Neuronal stem cell (in vitro differentiated cells): ENCODE measurements around the gene SMARCD3.

Experiments used
- DNase-seq: peaks from one replicate; pipeline ENCODE4 v3.0.0-alpha.2; 2013; ENCODE audit warnings: low spot score
- H2AFZ ChIP-seq: one replicate; pipeline ENCODE4 v1.6.1; 2013; ENCODE audit warnings: mild to moderate bottlenecking, low read length, inconsistent platforms
- H2AK5ac ChIP-seq: 2 replicates; pipeline ENCODE4 v1.6.1; 2013; ENCODE audit warnings: low read depth, mild to moderate bottlenecking, inconsistent platforms, low read length, moderate library complexity, mixed read lengths
- H2BK120ac ChIP-seq: 2 replicates; pipeline ENCODE4 v1.6.1; 2013; ENCODE audit warnings: low read depth, mild to moderate bottlenecking, inconsistent platforms, low read length, moderate library complexity, mixed read lengths
- H2BK12ac ChIP-seq: one replicate; pipeline ENCODE4 v1.6.1; 2013; ENCODE audit warnings: low read length, inconsistent platforms
- H2BK15ac ChIP-seq: 2 replicates; pipeline ENCODE4 v1.6.1; 2013; ENCODE audit warnings: mild to moderate bottlenecking, low read length, inconsistent platforms, mixed read lengths
- H2BK5ac ChIP-seq: one replicate; pipeline ENCODE4 v1.6.1; 2013; ENCODE audit warnings: inconsistent platforms, mild to moderate bottlenecking, low read length, moderate library complexity
- H3K14ac ChIP-seq: one replicate; pipeline ENCODE4 v1.6.1; 2013; ENCODE audit warnings: low read length, inconsistent platforms
- H3K18ac ChIP-seq: 2 replicates; pipeline ENCODE4 v1.6.1; 2013; ENCODE audit warnings: low read length, inconsistent platforms
- H3K23ac ChIP-seq: 2 replicates; pipeline ENCODE4 v1.6.1; 2013; ENCODE audit warnings: low read depth, mild to moderate bottlenecking, mixed read lengths, low read length, inconsistent platforms; ENCODE audit not compliant: poor library complexity
- H3K27ac ChIP-seq: replicated peaks from 3 replicates; pipeline ENCODE4 v1.5.1; 2013; ENCODE audit warnings: low read length, inconsistent platforms
- H3K27me3 ChIP-seq, 3 experiments: 2 replicates each; pipeline ENCODE4 v1.6.1; 2013; ENCODE audit warnings: low read length in 3 of 3, mild to moderate bottlenecking in 2 of 3, inconsistent platforms in 1 of 3, low read depth in 1 of 3, mixed read lengths in 1 of 3, moderate library complexity in 1 of 3; ENCODE audit not compliant: control insufficient read depth in 3 of 3, insufficient read depth in 3 of 3
- H3K36me3 ChIP-seq, 2 donors: replicated peaks in 1 of 2; 2 replicates each; pipeline ENCODE4 v1.6.1; 2013; ENCODE audit warnings: low read length in 2 of 2; ENCODE audit not compliant: control insufficient read depth in 2 of 2, insufficient read depth in 2 of 2
- H3K4ac ChIP-seq: 2 replicates; pipeline ENCODE4 v1.6.1; 2013; ENCODE audit warnings: inconsistent platforms, mild to moderate bottlenecking, low read length, moderate library complexity
- H3K4me1 ChIP-seq, 2 donors: 1 replicate in 1 of 2; 2 replicates in 1 of 2; pipeline ENCODE4 v1.6.1; 2013; ENCODE audit warnings: low read length in 2 of 2, low read depth in 1 of 2; ENCODE audit not compliant: control insufficient read depth in 2 of 2, insufficient read depth in 1 of 2
- H3K4me2 ChIP-seq: one replicate; pipeline ENCODE4 v1.6.1; 2013; ENCODE audit warnings: mild to moderate bottlenecking, low read length, inconsistent platforms; ENCODE audit not compliant: insufficient read depth, poor library complexity, severe bottlenecking
- H3K4me3 ChIP-seq, 2 donors: 2 replicates each; pipeline ENCODE4 v1.5.1; 2013; ENCODE audit warnings: low read length in 2 of 2, mild to moderate bottlenecking in 2 of 2, inconsistent platforms in 1 of 2, moderate library complexity in 1 of 2
- H3K79me1 ChIP-seq: one replicate; pipeline ENCODE4 v1.6.1; 2013; ENCODE audit warnings: low read depth, mild to moderate bottlenecking, inconsistent platforms, low read length, moderate library complexity
- H3K9ac ChIP-seq: one replicate; pipeline ENCODE4 v1.6.1; 2013; ENCODE audit warnings: mild to moderate bottlenecking, low read depth, low read length, inconsistent platforms; ENCODE audit not compliant: poor library complexity
- H3K9me3 ChIP-seq, 2 donors: replicated peaks in 1 of 2; 2 replicates each; pipeline versions ENCODE3 to v1.6.1; 2013; ENCODE audit warnings: low read length in 2 of 2, mild to moderate bottlenecking in 2 of 2, inconsistent platforms in 1 of 2, low read depth in 1 of 2, mixed read lengths in 1 of 2, moderate library complexity in 1 of 2; ENCODE audit not compliant: control insufficient read depth in 2 of 2, insufficient read depth in 1 of 2
- H4K8ac ChIP-seq: one replicate; pipeline ENCODE4 v1.6.1; 2013; ENCODE audit warnings: low read depth, mild to moderate bottlenecking, inconsistent platforms, low read length, moderate library complexity
- H4K91ac ChIP-seq: one replicate; pipeline ENCODE4 v1.6.1; 2013; ENCODE audit warnings: low read length, low read depth, mild to moderate bottlenecking, inconsistent platforms; ENCODE audit not compliant: poor library complexity
- WGBS, 2 donors: extraction: QIAGEN DNeasy Blood & Tissue Kit; methylation state at CpG; one replicate each; pipeline ENCODE4 v1.1.7; 2013; ENCODE audit warnings: missing lambda C conversion rate in 2 of 2, mixed read lengths in 1 of 2; ENCODE audit not compliant: insufficient read length in 2 of 2, insufficient replicate concordance in 1 of 2; ENCODE audit errors: extremely low coverage in 2 of 2; 5-methylcytosine and 5-hydroxymethylcytosine counted together

Gene SMARCD3

DNA sequence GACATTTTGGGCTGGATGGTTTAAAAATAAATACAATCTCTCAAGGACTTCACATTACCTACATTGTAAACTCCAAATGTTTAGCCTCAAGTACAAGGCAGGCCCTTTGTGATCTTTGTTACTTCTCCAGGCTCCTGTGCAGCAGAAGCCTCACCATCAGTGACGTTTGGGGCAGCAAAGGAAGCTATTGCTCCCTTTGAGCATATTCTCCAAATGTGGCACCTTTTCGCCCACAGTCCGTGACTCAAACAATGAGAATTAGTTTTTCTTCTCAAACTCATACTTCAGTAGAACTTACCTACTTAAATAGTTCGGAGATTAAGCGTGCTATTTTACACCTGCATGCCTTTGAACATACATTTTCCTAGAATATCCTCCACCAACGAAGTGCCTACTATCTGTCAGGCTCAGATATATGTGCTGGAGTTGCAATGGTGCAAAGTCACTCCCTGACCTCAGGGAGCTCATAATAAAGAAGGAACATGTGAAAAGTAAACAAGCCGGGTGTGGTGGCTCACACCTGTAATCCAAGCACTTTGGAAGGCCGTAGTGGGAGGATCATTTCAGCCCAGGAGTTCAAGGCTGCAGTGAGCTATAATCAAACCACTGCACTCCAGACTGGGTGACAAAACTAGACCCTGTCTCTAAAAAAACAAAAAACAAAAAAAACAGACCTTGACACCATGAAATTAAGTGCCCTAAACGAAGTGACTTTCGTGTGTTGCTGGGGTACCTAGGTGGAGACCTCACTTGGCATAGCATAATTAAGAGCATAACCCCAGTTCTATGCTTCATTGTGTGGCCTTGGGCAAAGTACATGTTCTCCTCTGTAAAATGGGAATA lies 20.2 kb downstream of the SMARCD3 start:
- Histone ChIP-seq H4K91ac (no peak overlapping the region), H3K79me1 (peaks cover 14% of the 10 kb centered on the region), H3K4me1 (peaks cover 11 to 18% of the 10 kb centered on the region in 2 donors), H3K9me3 (no peaks in the 10 kb centered on the region), H3K36me3 (peaks cover 15 to 27% of the 10 kb centered on the region in 2 donors), H2AFZ (peak overlapping the region; percentile 90), H3K9ac (no peak overlapping the region), H3K4ac (no peak overlapping the region), H3K23ac (no peak overlapping the region), H3K4me2 (peak overlapping the region; percentile 78), H4K8ac (no peak overlapping the region), H3K14ac (no peak overlapping the region), H2BK12ac (no peak overlapping the region), H3K4me3 (peak overlapping the region in 1 of 2 donors; percentile 88), H2AK5ac (no peak overlapping the region), H3K18ac (no peak overlapping the region), H3K27me3 (no peaks in the 10 kb centered on the region), H2BK5ac (no peak overlapping the region), H2BK120ac (no peak overlapping the region), H2BK15ac (no peak overlapping the region), H3K27ac (peak overlapping the region; percentile 96)
- no CpG with 5 or more reads among the region's 10 CpGs for WGBS, 2 donors
- DNase-seq, result no peak

DNA sequence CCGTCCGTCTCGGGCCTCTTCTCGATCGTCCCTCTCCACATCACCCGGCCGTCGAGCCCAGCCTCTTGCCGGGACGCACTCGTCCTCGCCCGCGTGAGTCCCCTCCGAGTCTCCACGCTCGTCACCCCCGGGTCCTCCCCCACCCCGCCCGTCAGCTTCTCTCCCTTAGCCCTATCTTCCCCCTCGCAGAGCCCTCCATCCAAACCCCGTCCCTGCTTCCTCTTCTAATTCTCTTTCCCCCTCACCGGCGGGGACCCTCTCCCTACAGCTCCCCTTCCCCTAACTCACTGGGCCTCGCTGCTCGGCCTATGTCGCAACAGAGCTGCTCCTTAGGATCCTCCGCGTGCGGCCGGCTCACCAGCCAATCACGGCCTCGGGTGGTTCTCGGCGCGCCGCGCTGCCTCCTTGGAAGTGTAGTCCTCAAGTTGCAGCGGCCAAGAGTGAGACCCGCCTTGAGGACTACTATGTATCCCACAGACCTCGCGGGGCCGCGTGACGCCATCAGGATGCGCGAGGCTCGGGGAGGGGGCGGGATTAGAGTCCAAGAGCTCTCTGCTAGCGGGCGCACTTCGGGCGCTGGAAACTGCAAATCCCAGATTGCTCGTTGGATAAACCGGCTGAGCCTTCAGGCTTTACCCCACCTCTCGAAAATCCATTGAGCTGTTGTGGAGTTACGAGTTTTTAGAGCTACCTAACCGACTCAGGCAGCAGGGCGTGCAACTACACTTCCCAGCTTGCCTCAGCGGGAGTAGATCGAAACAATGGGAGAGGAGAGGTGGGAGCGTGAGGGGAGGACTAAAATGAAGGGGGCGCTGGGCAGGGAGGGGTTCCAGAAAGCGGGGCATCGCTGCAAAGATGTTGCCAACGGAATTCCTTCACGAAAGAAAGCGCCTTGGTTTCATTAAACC lies 21.4 kb downstream of the SMARCD3 start, which contains the start of gene ABCF2:
ABCF2 (minus strand) TSS at position 331 of the 908 bp plus-strand sequence. CDS start 747 bp downstream, outside the sequence.
- no peak within 1 kb of the TSS for H2AK5ac ChIP-seq
- peak within 1 kb of the TSS; percentile 98 for H3K9ac ChIP-seq
- H3K18ac ChIP-seq, result peak within 1 kb of the TSS; percentile 55
- no CpG with 5 or more reads among the region's 68 CpGs for WGBS, 2 donors
- H3K4me1 ChIP-seq, result peaks cover 7 to 17% of the 10 kb centered on the region in 2 donors
- peak; percentile 99 for DNase-seq
- H3K4me2 ChIP-seq, result peak within 1 kb of the TSS; percentile 80
- H3K36me3 ChIP-seq, result peaks cover 23 to 38% of the 10 kb centered on the region in 2 donors
- peak within 1 kb of the TSS; percentile 96 for H3K27ac ChIP-seq
- no peak within 1 kb of the TSS for H4K8ac ChIP-seq
- H3K4ac ChIP-seq, result no peak within 1 kb of the TSS
- no peaks in the 10 kb centered on the region for H3K27me3 ChIP-seq
- no peak within 1 kb of the TSS for H2BK15ac ChIP-seq
- H3K4me3 ChIP-seq, result peak within 1 kb of the TSS; percentile 84 to 88
- no peak within 1 kb of the TSS for H4K91ac ChIP-seq
- H2BK12ac ChIP-seq, result no peak within 1 kb of the TSS
- no peak within 1 kb of the TSS for H3K14ac ChIP-seq
- peaks cover 6% of the 10 kb centered on the region for H3K79me1 ChIP-seq
- H2BK5ac ChIP-seq, result peak within 1 kb of the TSS; percentile 68
- H2AFZ ChIP-seq, result peak within 1 kb of the TSS; percentile 90
- no peak within 1 kb of the TSS for H2BK120ac ChIP-seq
- peak within 1 kb of the TSS; percentile 96 for H3K23ac ChIP-seq
- no peaks in the 10 kb centered on the region for H3K9me3 ChIP-seq

DNA sequence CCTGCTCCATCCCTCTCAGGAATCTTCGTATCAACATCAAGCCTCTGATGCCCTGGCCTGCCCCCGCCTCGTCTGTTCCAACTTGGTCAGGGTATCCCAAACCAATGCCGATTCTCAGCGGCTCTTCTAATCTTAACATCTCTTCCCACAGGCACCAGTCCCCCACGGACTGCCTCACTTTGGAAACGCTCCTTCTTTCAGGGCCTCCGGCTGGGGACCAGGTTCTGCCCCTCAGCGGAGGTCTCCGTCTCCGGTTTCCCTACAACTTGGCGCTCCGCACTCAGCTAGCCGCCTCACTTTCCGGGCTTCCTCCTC lies 22.0 kb downstream of the SMARCD3 start:
- H4K8ac ChIP-seq, result no peak overlapping the region
- no peaks in the 10 kb centered on the region for H3K9me3 ChIP-seq
- H2BK15ac ChIP-seq, result no peak overlapping the region
- no peak overlapping the region for H2BK120ac ChIP-seq
- DNase-seq, result no peak
- H3K36me3 ChIP-seq, result peaks cover 26 to 44% of the 10 kb centered on the region in 2 donors
- no peaks in the 10 kb centered on the region for H3K27me3 ChIP-seq
- H2AK5ac ChIP-seq, result no peak overlapping the region
- H2BK5ac ChIP-seq, result peak overlapping the region; percentile 68
- H4K91ac ChIP-seq, result no peak overlapping the region
- WGBS, 2 donors, result no CpG with 5 or more reads among the region's 15 CpGs
- peak overlapping the region; percentile 7 for H3K18ac ChIP-seq
- H3K79me1 ChIP-seq, result peaks cover 6% of the 10 kb centered on the region
- peak overlapping the region; percentile 96 for H3K23ac ChIP-seq
- H3K4me1 ChIP-seq, result peaks cover 7 to 17% of the 10 kb centered on the region in 2 donors
- no peak overlapping the region for H3K4ac ChIP-seq
- peak overlapping the region; percentile 98 for H3K9ac ChIP-seq
- H3K4me2 ChIP-seq, result peak overlapping the region; percentile 80
- no peak overlapping the region for H3K27ac ChIP-seq
- no peak overlapping the region for H3K14ac ChIP-seq
- peak overlapping the region; percentile 85 for H2AFZ ChIP-seq
- H2BK12ac ChIP-seq, result no peak overlapping the region
- H3K4me3 ChIP-seq, result peak overlapping the region; percentile 84 to 88
